Measurements from ENCODE around the gene TAF1B. TPM values are rescaled to one million over a fixed set of nuclear protein-coding genes. Genes with fewer than 3 reads are reported as not detected.

The TAF1B gene
- total RNA-seq, 4 donors from 2014 or later: 0.80 to 18.9 (median 4.4) TPM; not detected in 1

- DNase-seq: no peak
- no peak overlapping the region for H3K27ac ChIP-seq
- peaks cover 9 to 20% (median 13%) of the 10 kb centered on the region in 4 donors for H3K4me1 ChIP-seq
- H3K36me3 ChIP-seq: no peaks in the 10 kb centered on the region
- H3K9me3 ChIP-seq: no peaks in the 10 kb centered on the region
- H3K4me3 ChIP-seq: no peak overlapping the region
- intact Hi-C loops (cut with DNase I; ENCODE audit: low total_unique reads) (loop anchor here (5.0 kb wide), 1 partner anchor 69 kb away; no protein-coding TSS in a partner anchor), in situ Hi-C loops (cut with MboI; ENCODE audit: low pct_ligation_motif_present in 1 of 4, low pct_unique_long_range_greater_than_20kb in 1 of 4, low sequenced_read_pairs in 3 of 4) (loop anchor here in 2 of 4 donors (5.0 kb wide), 1 partner anchor 64 kb away; no protein-coding TSS in a partner anchor)
- 89 to 100% methylated on average over 5 to 10 of the region's 10 CpGs for whole genome bisulfite sequencing, 2 donors (ENCODE audit: low coverage in 1 of 2)
- TF ChIP-seq POLR2A (IDR thresholded peaks at IDR 0.05) (no peak), CTCF (IDR thresholded peaks at IDR 0.05) (no peak), EP300 (IDR thresholded peaks at IDR 0.05; ENCODE audit: low read depth) (no peak), POLR2AphosphoS5 (IDR thresholded peaks at IDR 0.05) (no peak)
- H3K27me3 ChIP-seq: no peaks in the 10 kb centered on the region
Measured at GRCh38 chr2:9982891-9983290, 139.6 kb downstream of the TAF1B start.

GRCh38 chr2:9983401-9984216, 140.3 kb downstream of the TAF1B start:
- Histone ChIP-seq H3K36me3 (no peaks in the 10 kb centered on the region), H3K27ac (peak overlapping the region in 2 of 4 donors; percentile 49 to 70), H3K4me3 (no peak overlapping the region), H3K4me1 (peaks cover 9 to 20% (median 13%) of the 10 kb centered on the region in 4 donors), H3K9me3 (no peaks in the 10 kb centered on the region), H3K27me3 (no peaks in the 10 kb centered on the region)
- TF ChIP-seq CTCF (IDR thresholded peaks at IDR 0.05): no peak
- TF ChIP-seq EP300 (IDR thresholded peaks at IDR 0.05; ENCODE audit: low read depth): no peak
- TF ChIP-seq POLR2A (IDR thresholded peaks at IDR 0.05): no peak
- TF ChIP-seq POLR2AphosphoS5 (IDR thresholded peaks at IDR 0.05): no peak
- 65 to 75% methylated on average over 7 to 15 of the region's 15 CpGs for WGBS, 2 donors (ENCODE audit: low coverage in 1 of 2)
- no peak for DNase-seq
- in situ Hi-C loops (cut with MboI; ENCODE audit: low pct_ligation_motif_present in 1 of 4, low pct_unique_long_range_greater_than_20kb in 1 of 4, low sequenced_read_pairs in 3 of 4): loop anchor here in 2 of 4 donors (5.0 kb wide), 1 partner anchor 64 kb away; no protein-coding TSS in a partner anchor
- intact Hi-C loops (cut with DNase I; ENCODE audit: low total_unique reads): loop anchor here (5.0 kb wide), 1 partner anchor 69 kb away; no protein-coding TSS in a partner anchor

Other genes starting within 250 kb of the TAF1B start
- gene YWHAQ, start 212.5 kb upstream of the TAF1B start, total RNA-seq: 100 to 1,000 TPM in 3 of 4 donors, 10 to 100 TPM in 1; 84.0 to 189 (median 145) TPM
- 10 to 100 TPM in 1 of 4 donors, 1 to 10 TPM in 1, under 1 TPM in 1, not detected in 1; 0.55 to 24.7 (median 1.3) TPM for gene GRHL1, start 108.2 kb downstream of the TAF1B start, total RNA-seq
- gene KLF11, start 200.1 kb downstream of the TAF1B start, total RNA-seq: 10 to 100 TPM in 2 of 4 donors, 1 to 10 TPM in 2; 6.6 to 17.0 (median 10.5) TPM
- gene CYS1, start 236.9 kb downstream of the TAF1B start, total RNA-seq: 1 to 10 TPM; 1.1 to 7.4 (median 2.0) TPM

All from transverse colon (tissue), 4 donors.